MM.1S (cell line): ENCODE data around the gene BLID.

Experiments used
- DNase-seq: peaks from one replicate; pipeline ENCODE4 v3.0.0-alpha.2; 2015
- H2AFZ ChIP-seq: fragments of 300-600 bp; sonication (generic); 2 replicates; pipeline ENCODE4 v1.6.0; 2016; ENCODE audit warnings: antibody characterized with exemption, low read length
- H3F3A ChIP-seq: fragments of 300-600 bp; sonication (generic); 2 replicates; pipeline ENCODE4 v1.6.1; 2016; ENCODE audit warnings: mild to moderate bottlenecking, antibody characterized with exemption, low read length, moderate library complexity, mixed read lengths; ENCODE audit not compliant: insufficient read depth
- H3K27ac ChIP-seq: fragments of 300-600 bp; sonication (generic); 2 replicates; pipeline ENCODE4 v1.5.1; 2016; ENCODE audit warnings: mild to moderate bottlenecking, low read length
- H3K27me3 ChIP-seq: fragments of 300-600 bp; sonication (generic); replicated peaks from 2 replicates; pipeline ENCODE4 v1.6.0; 2016; ENCODE audit warnings: low read length; ENCODE audit not compliant: insufficient read depth
- H3K36me3 ChIP-seq: fragments of 300-600 bp; sonication (generic); replicated peaks from 2 replicates; pipeline ENCODE4 v1.6.1; 2016; ENCODE audit warnings: mild to moderate bottlenecking, low read length, mixed read lengths; ENCODE audit not compliant: insufficient read depth
- H3K4me1 ChIP-seq: fragments of 300-600 bp; sonication (generic); 2 replicates; pipeline ENCODE4 v1.6.1; 2016; ENCODE audit warnings: low read length, mixed read lengths
- H3K4me2 ChIP-seq: fragments of 300-600 bp; sonication (generic); 2 replicates; pipeline ENCODE4 v1.6.0; 2016; ENCODE audit warnings: low read depth, low read length
- H3K4me3 ChIP-seq: fragments of 300-600 bp; sonication (generic); 2 replicates; pipeline ENCODE4 v1.5.1; 2016; ENCODE audit warnings: low read length, mixed read lengths
- H3K79me2 ChIP-seq: fragments of 300-600 bp; sonication (generic); 2 replicates; pipeline ENCODE4 v1.6.1; 2016; ENCODE audit warnings: mixed run types, low read length, mixed read lengths
- H3K9ac ChIP-seq: fragments of 300-600 bp; sonication (generic); 2 replicates; pipeline ENCODE4 v1.6.1; 2016; ENCODE audit warnings: low read length, mixed read lengths
- H3K9me2 ChIP-seq: fragments of 300-600 bp; sonication (generic); replicated peaks from 2 replicates; pipeline ENCODE4 v1.6.1; 2016; ENCODE audit warnings: mild to moderate bottlenecking, low read length, mixed read lengths; ENCODE audit not compliant: insufficient read depth
- H3K9me3 ChIP-seq: fragments of 300-600 bp; sonication (generic); replicated peaks from 2 replicates; pipeline ENCODE4 v1.6.1; 2016; ENCODE audit warnings: mild to moderate bottlenecking, low read length, mixed read lengths; ENCODE audit not compliant: insufficient read depth
- H4K20me1 ChIP-seq: fragments of 300-600 bp; sonication (generic); 2 replicates; pipeline ENCODE4 v1.6.1; 2016; ENCODE audit warnings: mild to moderate bottlenecking, low read length, moderate library complexity, mixed read lengths; ENCODE audit not compliant: insufficient read depth
- CTCF ChIP-seq: fragments of 300-600 bp; sonication (generic); IDR thresholded peaks from 2 replicates; pipeline ENCODE4 v1.5.1; 2016; ENCODE audit warnings: antibody characterized with exemption, low read length, mixed read lengths
- EZH2 ChIP-seq: fragments of 300-600 bp; sonication (generic); optimal IDR thresholded peaks from 2 replicates; pipeline ENCODE3; 2017; ENCODE audit warnings: low read depth, mild to moderate bottlenecking, antibody characterized with exemption, low read length, mixed read lengths
- EZH2phosphoT487 ChIP-seq: fragments of 300-600 bp; sonication (generic); IDR thresholded peaks from 2 replicates; pipeline ENCODE4 v1.6.1; 2018; ENCODE audit warnings: antibody characterized with exemption, low read length

The BLID gene

GRCh38 chr11:122101625-122102291 is 14.3 kb downstream of the BLID start:
- Histone ChIP-seq H3K4me1 (no peaks in the 10 kb centered on the region), H3F3A (no peaks in the 10 kb centered on the region), H3K27me3 (no peaks in the 10 kb centered on the region), H3K9me3 (no peaks in the 10 kb centered on the region), H3K9ac (no peak overlapping the region), H3K36me3 (no peaks in the 10 kb centered on the region), H3K9me2 (no peaks in the 10 kb centered on the region), H3K4me3 (no peak overlapping the region), H3K27ac (no peak overlapping the region), H4K20me1 (no peaks in the 10 kb centered on the region), H2AFZ (no peak overlapping the region), H3K4me2 (no peak overlapping the region), H3K79me2 (no peaks in the 10 kb centered on the region)
- TF ChIP-seq EZH2 = no peak
- no peak for TF ChIP-seq EZH2phosphoT487
- no peak for TF ChIP-seq CTCF
- no peak for DNase-seq

- Histone ChIP-seq H3K9me3 (no peaks in the 10 kb centered on the region), H3F3A (no peaks in the 10 kb centered on the region), H3K4me2 (no peak overlapping the region), H3K9ac (no peak overlapping the region), H3K27ac (no peak overlapping the region), H3K4me1 (no peaks in the 10 kb centered on the region), H3K36me3 (no peaks in the 10 kb centered on the region), H2AFZ (no peak overlapping the region), H3K79me2 (no peaks in the 10 kb centered on the region), H3K9me2 (no peaks in the 10 kb centered on the region), H3K27me3 (no peaks in the 10 kb centered on the region), H4K20me1 (no peaks in the 10 kb centered on the region), H3K4me3 (no peak overlapping the region)
- TF ChIP-seq CTCF (no peak), EZH2phosphoT487 (no peak), EZH2 (no peak)
- DNase-seq = no peak
Measured at GRCh38 chr11:122100756-122101080, 15.3 kb downstream of the BLID start.

GRCh38 chr11:122100037-122100755 is 15.8 kb downstream of the BLID start:
- no peak overlapping the region for H3K4me3 ChIP-seq
- H3K79me2 ChIP-seq = no peaks in the 10 kb centered on the region
- H3K36me3 ChIP-seq = no peaks in the 10 kb centered on the region
- H2AFZ ChIP-seq = no peak overlapping the region
- no peaks in the 10 kb centered on the region for H3K4me1 ChIP-seq
- H3K9me2 ChIP-seq = no peaks in the 10 kb centered on the region
- H3K4me2 ChIP-seq = no peak overlapping the region
- no peaks in the 10 kb centered on the region for H3K9me3 ChIP-seq
- no peaks in the 10 kb centered on the region for H3F3A ChIP-seq
- no peaks in the 10 kb centered on the region for H4K20me1 ChIP-seq
- DNase-seq = no peak
- H3K27ac ChIP-seq = no peak overlapping the region
- H3K9ac ChIP-seq = no peak overlapping the region
- no peaks in the 10 kb centered on the region for H3K27me3 ChIP-seq
- TF ChIP-seq EZH2phosphoT487 (no peak), EZH2 (no peak), CTCF (no peak)
